ENCODE measurements around the gene PEAK1. TPM values are rescaled to one million over a fixed set of nuclear protein-coding genes. Genes with fewer than 3 reads are reported as not detected.

PEAK1 gene
- total and polyA plus RNA-seq, 10 of the 15 experiments (the other 5 are each of a cell fraction or from before 2014, with no cell fraction given): 0.62 to 24.2 (median 11.2) TPM

DNA sequence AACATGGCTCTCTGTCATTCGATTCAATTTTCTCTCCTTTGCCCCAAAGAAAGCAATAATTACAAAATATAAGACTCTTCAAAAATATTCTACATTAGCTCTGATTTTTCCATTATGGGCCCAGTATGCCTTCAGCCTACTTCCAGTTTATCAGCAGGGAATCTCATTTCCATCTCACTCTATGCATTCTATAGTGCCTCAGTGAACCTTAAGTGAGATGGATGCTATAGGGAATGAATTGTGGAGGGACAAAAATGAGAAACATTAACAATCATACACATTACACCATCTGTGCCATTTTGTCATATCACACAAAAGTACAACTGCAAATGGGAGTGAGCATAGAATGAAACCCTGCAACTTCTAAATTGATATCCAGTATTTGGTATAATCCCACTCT lies 298.3 kb downstream of the PEAK1 start (continued):
- no peak for TF ChIP-seq EGR1 (IDR thresholded peaks at IDR 0.05; ENCODE audit: borderline replicate concordance in 1 of 2, low read depth in 2 of 2, low read length in 2 of 2)

DNA sequence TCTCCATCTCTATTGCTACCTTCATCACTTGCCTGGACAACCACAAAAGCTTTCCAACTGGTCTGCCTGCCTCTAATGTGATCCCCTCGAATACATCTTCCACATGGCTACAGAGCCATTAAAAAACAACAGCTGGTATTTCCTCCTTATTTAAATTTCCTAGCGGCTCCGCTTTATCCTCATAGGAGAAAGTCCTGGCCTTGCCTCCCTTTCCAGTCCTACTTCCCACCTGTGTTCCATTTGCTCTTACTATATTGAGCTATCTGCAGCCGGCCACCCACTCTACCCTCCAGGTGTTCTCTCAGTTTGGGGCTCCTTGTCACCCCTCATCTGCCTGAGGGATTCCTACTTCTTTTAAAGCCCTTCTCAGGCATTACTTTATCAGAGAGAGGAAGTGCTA lies 299.3 kb downstream of the PEAK1 start:
- Histone ChIP-seq H3K9me3 (replicated peaks; ENCODE audit: control insufficient read depth, insufficient read depth, low read length) (no peaks in the 10 kb centered on the region), H3K79me2 (ENCODE audit: control insufficient read depth, insufficient read depth, low read length) (no peaks in the 10 kb centered on the region), H3K4me3 (no peak overlapping the region), H3K27ac (ENCODE audit: control insufficient read depth, insufficient read depth) (no peak overlapping the region), H3K27me3 (replicated peaks in 1 of 2; ENCODE audit: control insufficient read depth in 2 of 2, insufficient read depth in 2 of 2, low read length in 1 of 2) (no peaks in the 10 kb centered on the region), H4K20me1 (ENCODE audit: control insufficient read depth, insufficient read depth) (no peaks in the 10 kb centered on the region), H3K4me1 (ENCODE audit: control insufficient read depth, insufficient read depth, low read length) (peaks cover 12% of the 10 kb centered on the region), H2AFZ (ENCODE audit: control insufficient read depth, low read depth, low read length) (no peak overlapping the region), H3K36me3 (ENCODE audit: control insufficient read depth in 2 of 2, insufficient read depth in 2 of 2, low read length in 1 of 2) (no peaks in the 10 kb centered on the region), H3K4me2 (ENCODE audit: control insufficient read depth, insufficient read depth) (no peak overlapping the region), H3K9ac (ENCODE audit: control insufficient read depth, insufficient read depth, low read length) (no peak overlapping the region)
- WGBS (ENCODE audit: insufficient coverage, insufficient replicate concordance, low lambda C conversion rate, missing lambda C conversion rate): 97% methylated on average over 4 of the region's 4 CpGs
- SMC1A ChIA-PET (ENCODE audit: uncharacterized antibody, unreplicated experiment): interaction anchor here (1.0 to 12.1 kb wide), 13 partner anchors 12 to 421 kb away, joined by 3 to 365 read pairs (median 8); no protein-coding TSS in a partner anchor
- no peak for ATAC-seq
- BruUV-seq (replicated peaks): no TSS peak
- FAIRE-seq: no peak
- intact Hi-C loops (cut with micrococcal nuclease; ENCODE audit: unreplicated experiment): no loop called here
- TF ChIP-seq MEF2A (IDR thresholded peaks at IDR 0.05; ENCODE audit: insufficient read depth, low read depth, low read length) (no peak), STAT1 (conservative IDR thresholded peaks at IDR 0.05) (no peak), PAX8 (IDR thresholded peaks at IDR 0.05) (no peak), CBFB (IDR thresholded peaks at IDR 0.05; ENCODE audit: low read depth) (no peak), MYB (IDR thresholded peaks at IDR 0.05; ENCODE audit: borderline replicate concordance, low read depth, low read length) (no peak), KDM1A (IDR thresholded peaks at IDR 0.05; ENCODE audit: borderline replicate concordance) (no peak), POLR2AphosphoS5 (IDR thresholded peaks at IDR 0.05; ENCODE audit: low read length) (no peak), SMC3 (IDR thresholded peaks at IDR 0.05; ENCODE audit: borderline replicate concordance, low read length) (no peak), RAD51 (IDR thresholded peaks at IDR 0.05) (no peak), IKZF1 (conservative IDR thresholded peaks at IDR 0.05) (no peak)
- TF ChIP-seq, protein P1, sequence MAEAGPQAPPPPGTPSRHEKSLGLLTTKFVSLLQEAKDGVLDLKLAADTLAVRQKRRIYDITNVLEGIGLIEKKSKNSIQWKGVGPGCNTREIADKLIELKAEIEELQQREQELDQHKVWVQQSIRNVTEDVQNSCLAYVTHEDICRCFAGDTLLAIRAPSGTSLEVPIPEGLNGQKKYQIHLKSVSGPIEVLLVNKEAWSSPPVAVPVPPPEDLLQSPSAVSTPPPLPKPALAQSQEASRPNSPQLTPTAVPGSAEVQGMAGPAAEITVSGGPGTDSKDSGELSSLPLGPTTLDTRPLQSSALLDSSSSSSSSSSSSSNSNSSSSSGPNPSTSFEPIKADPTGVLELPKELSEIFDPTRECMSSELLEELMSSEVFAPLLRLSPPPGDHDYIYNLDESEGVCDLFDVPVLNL (IDR thresholded peaks at IDR 0.05; ENCODE audit: low read depth, low read length): no peak
- TF ChIP-seq, protein P2, sequence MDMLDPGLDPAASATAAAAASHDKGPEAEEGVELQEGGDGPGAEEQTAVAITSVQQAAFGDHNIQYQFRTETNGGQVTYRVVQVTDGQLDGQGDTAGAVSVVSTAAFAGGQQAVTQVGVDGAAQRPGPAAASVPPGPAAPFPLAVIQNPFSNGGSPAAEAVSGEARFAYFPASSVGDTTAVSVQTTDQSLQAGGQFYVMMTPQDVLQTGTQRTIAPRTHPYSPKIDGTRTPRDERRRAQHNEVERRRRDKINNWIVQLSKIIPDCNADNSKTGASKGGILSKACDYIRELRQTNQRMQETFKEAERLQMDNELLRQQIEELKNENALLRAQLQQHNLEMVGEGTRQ (IDR thresholded peaks at IDR 0.05; ENCODE audit: borderline replicate concordance, low read depth, low read length): no peak
- TF ChIP-seq, protein P3, sequence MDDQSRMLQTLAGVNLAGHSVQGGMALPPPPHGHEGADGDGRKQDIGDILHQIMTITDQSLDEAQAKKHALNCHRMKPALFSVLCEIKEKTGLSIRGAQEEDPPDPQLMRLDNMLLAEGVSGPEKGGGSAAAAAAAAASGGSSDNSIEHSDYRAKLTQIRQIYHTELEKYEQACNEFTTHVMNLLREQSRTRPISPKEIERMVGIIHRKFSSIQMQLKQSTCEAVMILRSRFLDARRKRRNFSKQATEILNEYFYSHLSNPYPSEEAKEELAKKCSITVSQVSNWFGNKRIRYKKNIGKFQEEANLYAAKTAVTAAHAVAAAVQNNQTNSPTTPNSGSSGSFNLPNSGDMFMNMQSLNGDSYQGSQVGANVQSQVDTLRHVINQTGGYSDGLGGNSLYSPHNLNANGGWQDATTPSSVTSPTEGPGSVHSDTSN (IDR thresholded peaks at IDR 0.05; ENCODE audit: insufficient replicate concordance, low read depth, low read length): no peak
- no peak for DNase-seq (ENCODE audit: low read depth, low spot score)
- in situ Hi-C loops (cut with MboI): no loop called here
- RAD21 ChIA-PET (ENCODE audit: unreplicated experiment): interaction anchor here (0.6 to 13.0 kb wide), 7 partner anchors 40 to 426 kb away, joined by 3 to 272 read pairs (median 9); no protein-coding TSS in a partner anchor
- CTCF ChIA-PET: interaction anchor here (0.7 to 12.0 kb wide), 13 partner anchors 10 to 422 kb away, joined by 3 to 361 read pairs (median 8); no protein-coding TSS in a partner anchor
- POLR2A ChIA-PET: interaction anchor here (1.6 to 1.9 kb wide), 2 partner anchors 11 to 67 kb away, joined by 4 to 7 read pairs; no protein-coding TSS in a partner anchor

Measured in GM12878 (cell line).